IPS-NIHi11 (cell line): ENCODE measurements around the gene PCDHA1.
"Not testable (repeated sequence)": the region's sequence is repeated elsewhere in the genome, so short reads cannot be mapped to it uniquely, and the experiment has no call there.

Source experiments
- DNase-seq: peaks from one replicate; pipeline ENCODE4 v3.0.0; 2012; ENCODE audit warnings: mixed read lengths, low spot score

PCDHA1 gene

DNA sequence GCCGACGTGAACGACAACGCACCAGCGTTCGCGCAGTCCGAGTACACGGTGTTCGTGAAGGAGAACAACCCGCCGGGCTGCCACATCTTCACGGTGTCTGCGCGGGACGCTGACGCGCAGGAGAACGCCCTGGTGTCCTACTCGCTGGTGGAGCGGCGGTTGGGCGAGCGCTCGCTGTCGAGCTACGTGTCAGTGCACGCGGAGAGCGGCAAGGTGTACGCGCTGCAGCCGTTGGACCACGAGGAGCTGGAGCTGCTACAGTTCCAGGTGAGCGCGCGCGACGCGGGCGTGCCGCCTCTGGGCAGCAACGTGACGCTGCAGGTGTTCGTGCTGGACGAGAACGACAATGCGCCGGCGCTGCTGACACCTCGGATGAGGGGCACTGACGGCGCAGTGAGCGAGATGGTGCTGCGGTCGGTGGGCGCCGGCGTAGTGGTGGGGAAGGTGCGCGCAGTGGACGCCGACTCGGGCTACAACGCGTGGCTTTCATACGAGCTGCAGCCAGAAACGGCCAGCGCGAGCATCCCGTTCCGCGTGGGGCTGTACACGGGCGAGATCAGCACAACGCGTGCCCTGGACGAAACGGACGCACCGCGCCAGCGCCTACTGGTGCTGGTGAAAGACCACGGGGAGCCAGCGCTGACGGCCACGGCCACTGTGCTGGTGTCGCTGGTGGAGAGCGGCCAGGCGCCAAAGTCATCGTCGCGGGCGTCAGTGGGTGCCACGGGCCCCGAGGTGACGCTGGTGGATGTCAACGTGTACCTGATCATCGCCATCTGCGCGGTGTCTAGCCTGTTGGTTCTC lies 64.1 kb downstream of the PCDHA1 start:
- not testable (repeated sequence) for DNase-seq

DNA sequence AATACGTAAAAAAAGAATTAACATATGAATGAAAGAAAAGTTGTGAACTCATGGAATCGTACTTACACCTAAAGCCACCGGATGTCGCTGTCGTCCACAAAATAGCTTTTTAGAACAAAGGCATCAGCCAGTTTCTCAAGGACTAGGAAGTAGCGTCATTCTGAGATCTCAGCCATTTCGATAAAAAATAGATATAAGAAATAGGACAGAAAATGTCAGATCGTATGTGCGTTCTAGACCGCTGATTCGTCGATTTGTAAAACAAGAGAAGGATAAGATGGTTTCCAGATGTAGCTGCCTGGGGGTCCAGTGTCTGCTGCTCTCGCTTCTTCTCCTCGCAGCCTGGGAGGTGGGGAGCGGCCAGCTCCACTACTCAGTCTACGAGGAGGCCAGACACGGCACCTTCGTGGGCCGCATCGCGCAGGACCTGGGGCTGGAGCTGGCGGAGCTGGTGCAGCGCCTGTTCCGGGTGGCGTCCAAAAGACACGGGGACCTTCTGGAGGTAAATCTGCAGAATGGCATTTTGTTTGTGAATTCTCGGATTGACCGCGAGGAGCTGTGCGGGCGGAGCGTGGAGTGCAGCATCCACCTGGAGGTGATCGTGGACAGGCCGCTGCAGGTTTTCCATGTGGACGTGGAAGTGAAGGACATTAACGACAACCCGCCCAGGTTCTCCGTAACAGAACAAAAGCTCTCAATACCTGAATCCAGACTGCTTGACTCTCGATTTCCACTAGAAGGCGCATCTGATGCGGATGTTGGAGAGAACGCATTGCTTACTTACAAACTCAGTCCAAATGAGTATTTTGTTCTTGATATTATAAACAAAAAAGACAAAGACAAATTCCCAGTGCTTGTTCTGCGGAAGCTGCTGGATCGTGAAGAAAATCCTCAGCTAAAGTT lies 70.1 kb downstream of the PCDHA1 start, which contains the start of gene PCDHA10:
Gene PCDHA10 (plus strand): TSS at position 126 of the 903 bp plus-strand sequence. CDS start 152 bp downstream, at position 278.
- peak; percentile 55 for DNase-seq

DNA sequence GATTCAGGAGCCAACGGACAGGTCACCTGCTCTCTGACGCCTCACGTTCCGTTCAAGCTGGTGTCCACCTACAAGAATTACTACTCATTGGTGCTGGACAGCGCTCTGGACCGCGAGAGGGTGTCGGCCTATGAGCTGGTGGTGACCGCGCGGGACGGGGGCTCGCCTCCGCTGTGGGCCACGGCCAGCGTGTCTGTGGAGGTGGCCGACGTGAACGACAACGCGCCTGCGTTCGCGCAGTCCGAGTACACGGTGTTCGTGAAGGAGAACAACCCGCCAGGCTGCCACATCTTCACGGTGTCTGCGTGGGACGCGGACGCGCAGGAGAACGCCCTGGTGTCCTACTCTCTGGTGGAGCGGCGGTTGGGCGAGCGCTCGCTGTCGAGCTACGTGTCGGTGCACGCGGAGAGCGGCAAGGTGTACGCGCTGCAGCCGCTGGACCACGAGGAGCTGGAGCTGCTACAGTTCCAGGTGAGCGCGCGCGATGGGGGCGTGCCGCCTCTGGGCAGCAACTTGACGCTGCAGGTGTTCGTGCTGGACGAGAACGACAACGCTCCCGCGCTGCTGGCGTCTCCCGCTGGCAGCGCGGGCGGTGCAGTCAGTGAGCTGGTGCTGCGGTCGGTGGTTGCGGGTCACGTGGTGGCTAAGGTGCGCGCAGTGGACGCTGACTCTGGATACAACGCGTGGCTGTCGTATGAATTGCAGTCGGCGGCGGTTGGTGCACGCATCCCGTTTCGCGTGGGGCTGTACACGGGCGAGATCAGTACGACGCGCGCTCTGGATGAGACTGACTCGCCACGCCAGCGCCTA lies 71.4 kb downstream of the PCDHA1 start:
- DNase-seq: no peak

DNA sequence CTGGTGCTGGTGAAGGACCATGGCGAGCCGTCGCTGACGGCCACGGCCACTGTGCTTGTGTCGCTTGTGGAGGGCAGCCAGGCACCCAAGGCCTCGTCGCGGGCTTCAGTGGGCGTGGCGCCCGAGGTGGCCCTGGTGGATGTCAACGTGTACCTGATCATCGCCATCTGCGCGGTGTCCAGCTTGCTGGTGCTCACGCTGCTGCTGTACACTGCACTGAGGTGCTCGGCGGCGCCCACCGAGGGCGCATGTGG lies 72.0 kb downstream of the PCDHA1 start:
- DNase-seq: no peak

DNA sequence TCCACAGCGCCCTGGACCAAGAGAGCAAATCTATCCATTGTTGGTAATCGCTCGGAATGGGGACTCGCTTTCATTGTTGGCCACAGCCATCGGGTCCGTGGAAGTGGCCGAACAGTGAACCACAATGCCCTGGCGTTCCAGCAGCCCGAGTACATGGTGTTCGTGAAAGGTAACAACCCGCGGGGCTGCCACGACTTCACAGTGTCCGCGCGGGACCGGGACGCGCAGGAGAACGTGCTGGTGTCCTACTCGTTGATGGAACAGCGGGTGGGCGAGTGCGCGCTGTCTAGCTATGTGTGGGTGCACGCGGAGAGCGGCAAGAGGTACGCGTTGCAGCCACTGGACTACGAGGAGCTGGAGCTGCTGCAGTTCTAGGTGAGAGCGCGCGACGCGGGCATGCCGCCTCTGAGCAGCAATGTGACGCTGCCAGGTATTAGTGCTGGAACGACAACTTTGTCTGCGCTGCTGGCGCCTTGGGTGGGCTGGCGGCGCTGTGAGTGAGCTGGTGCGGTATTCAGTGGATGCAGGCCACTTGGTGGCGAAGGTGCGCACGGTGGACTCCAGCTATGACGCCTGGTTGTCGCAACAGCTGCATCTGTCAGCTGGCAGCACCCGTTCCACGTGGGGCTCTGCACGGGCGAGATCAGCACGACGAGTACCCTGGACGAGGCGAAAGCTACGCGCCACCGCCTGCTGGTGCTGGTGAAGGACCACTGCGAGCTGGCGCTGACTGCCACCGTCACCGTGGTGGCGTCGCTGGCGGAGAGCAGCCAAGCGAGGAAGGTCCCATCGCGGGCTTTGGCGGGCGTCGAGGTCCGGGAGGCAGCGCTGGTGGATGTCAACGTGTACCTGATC lies 76.7 kb downstream of the PCDHA1 start:
- DNase-seq: no peak

DNA sequence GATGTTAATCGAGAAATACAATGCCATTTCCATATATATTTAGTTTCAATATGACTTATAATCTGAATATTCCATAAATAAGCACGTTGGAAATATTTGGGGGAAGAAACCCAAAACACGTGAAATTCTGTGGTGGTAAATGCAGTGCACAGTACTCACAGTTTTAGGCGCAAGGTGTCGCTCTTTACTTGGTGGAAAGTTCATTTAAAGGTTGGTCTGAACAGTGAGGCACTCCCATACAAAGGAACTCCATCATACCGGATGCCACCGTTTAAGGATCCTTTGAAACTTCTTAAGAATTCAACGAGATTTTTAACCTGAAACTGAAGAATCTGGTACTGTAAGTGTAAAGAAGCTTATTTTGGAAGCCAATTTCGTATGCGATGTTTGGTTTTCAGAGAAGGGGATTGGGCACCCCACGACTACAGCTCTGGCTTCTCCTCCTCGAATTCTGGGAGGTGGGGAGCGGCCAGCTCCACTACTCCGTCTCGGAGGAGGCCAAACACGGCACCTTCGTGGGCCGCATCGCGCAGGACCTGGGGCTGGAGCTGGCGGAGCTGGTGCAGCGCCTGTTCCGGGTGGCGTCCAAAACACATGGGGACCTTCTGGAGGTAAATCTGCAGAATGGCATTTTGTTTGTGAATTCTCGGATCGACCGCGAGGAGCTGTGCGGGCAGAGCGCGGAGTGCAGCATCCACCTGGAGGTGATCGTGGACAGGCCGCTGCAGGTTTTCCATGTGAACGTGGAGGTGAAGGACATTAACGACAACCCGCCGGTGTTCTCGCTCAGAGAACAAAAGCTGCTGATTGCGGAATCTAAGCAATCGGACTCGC lies 83.0 kb downstream of the PCDHA1 start, which contains the start of gene PCDHA11:
Gene PCDHA11 (plus strand): TSS at position 237 of the 834 bp plus-strand sequence. CDS start 147 bp downstream, at position 384.
- DNase-seq: peak; percentile 41

DNA sequence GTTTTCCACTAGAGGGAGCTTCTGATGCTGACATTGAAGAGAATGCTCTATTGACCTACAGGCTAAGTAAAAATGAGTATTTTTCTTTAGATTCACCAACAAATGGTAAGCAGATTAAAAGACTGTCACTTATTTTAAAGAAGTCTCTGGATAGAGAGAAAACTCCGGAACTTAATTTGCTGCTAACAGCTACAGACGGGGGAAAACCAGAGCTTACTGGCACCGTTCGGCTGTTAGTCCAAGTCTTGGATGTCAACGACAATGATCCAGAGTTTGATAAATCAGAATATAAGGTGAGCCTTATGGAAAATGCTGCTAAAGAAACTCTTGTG lies 83.6 kb downstream of the PCDHA1 start:
- DNase-seq: no peak

DNA sequence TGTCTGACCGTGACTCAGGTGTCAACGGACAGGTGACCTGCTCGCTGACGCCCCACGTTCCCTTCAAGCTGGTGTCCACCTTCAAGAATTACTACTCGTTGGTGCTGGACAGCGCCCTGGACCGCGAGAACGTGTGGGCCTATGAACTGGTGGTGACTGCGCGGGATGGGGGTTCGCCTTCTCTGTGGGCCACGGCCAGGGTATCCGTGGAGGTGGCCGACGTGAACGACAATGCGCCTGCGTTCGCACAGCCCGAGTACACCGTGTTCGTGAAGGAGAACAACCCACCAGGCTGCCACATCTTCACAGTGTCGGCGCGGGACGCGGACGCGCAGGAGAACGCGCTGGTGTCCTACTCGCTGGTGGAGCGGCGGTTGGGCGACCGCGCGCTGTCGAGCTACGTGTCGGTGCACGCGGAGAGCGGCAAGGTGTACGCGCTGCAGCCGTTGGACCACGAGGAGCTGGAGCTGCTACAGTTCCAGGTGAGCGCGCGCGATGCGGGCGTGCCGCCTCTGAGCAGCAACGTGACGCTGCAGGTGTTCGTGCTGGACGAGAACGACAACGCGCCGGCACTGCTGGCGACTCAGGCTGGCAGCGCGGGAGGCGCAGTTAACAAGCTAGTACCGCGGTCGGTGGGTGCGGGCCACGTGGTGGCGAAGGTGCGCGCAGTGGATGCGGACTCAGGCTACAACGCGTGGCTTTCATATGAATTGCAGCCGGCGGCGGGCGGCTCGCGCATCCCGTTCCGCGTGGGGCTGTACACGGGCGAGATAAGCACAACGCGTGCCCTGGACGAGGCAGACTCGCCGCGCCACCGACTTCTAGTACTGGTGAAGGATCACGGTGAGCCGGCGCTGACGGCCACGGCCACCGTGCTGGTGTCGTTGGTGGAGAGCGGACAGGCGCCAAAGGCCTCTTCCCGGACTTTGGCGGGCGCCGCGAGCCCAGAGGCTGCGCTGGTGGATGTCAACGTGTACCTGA lies 84.6 kb downstream of the PCDHA1 start:
- DNase-seq: no peak

DNA sequence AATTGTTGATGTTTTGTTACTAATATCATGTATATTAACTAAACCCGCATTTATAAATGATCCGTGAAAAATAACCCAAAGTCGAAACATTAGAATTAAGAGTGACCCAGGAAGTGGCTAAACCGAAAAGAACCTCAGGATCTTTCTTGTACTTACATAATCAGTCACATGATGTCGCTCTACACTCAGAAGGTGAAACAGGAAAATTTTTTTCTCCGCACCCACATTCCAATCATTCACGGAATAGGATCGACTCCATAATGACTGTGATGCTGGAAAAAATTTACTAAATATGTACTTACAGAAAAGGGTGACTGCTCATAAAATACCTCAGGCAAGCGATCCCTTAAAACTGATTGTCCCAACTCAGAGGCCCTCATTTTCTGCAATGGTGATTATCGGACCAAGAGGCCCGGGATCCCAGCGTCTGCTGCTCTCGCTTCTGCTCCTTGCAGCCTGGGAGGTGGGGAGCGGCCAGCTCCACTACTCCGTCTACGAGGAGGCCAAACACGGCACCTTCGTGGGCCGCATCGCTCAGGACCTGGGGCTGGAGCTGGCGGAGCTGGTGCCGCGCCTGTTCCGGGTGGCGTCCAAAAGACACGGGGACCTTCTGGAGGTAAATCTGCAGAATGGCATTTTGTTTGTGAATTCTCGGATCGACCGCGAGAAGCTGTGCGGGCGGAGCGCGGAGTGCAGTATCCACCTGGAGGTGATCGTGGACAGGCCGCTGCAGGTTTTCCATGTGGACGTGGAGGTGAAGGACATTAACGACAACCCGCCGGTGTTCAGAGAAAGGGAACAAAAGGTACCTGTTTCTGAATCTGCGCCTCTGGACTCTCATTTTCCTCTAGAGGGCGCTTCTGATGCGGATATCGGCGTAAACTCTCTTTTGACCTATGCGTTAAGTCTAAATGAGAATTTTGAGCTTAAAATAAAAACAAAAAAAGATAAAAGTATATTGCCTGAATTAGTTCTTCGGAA lies 89.4 kb downstream of the PCDHA1 start, which contains the start of gene PCDHA12:
Gene PCDHA12 (plus strand): TSS at position 224 of the 981 bp plus-strand sequence. CDS start 165 bp downstream, at position 389.
- DNase-seq: peak; percentile 58

DNA sequence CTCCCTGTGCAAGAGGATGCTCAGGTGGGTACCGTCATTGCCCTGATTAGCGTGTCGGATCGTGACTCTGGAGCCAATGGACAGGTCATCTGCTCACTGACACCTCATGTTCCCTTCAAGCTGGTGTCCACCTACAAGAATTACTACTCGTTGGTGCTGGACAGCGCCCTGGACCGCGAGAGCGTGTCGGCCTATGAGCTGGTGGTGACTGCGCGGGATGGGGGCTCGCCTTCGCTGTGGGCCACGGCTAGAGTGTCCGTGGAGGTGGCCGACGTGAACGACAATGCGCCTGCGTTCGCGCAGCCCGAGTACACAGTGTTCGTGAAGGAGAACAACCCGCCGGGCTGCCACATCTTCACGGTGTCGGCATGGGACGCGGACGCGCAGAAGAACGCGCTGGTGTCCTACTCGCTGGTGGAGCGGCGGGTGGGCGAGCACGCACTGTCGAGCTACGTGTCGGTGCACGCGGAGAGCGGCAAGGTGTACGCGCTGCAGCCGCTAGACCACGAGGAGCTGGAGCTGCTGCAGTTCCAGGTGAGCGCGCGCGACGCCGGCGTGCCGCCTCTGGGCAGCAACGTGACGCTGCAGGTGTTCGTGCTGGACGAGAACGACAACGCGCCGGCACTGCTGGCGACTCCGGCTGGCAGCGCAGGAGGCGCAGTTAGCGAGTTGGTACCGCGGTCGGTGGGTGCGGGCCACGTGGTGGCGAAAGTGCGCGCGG lies 90.8 kb downstream of the PCDHA1 start:
- DNase-seq: not testable (repeated sequence)

DNA sequence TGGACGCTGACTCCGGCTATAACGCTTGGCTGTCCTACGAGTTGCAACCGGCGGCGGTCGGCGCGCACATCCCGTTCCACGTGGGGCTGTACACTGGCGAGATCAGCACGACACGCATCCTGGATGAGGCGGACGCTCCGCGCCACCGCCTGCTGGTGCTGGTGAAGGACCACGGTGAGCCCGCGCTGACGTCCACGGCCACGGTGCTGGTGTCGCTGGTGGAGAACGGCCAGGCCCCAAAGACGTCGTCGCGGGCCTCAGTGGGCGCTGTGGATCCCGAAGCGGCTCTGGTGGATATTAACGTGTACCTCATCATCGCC lies 91.3 kb downstream of the PCDHA1 start:
- DNase-seq: no peak

DNA sequence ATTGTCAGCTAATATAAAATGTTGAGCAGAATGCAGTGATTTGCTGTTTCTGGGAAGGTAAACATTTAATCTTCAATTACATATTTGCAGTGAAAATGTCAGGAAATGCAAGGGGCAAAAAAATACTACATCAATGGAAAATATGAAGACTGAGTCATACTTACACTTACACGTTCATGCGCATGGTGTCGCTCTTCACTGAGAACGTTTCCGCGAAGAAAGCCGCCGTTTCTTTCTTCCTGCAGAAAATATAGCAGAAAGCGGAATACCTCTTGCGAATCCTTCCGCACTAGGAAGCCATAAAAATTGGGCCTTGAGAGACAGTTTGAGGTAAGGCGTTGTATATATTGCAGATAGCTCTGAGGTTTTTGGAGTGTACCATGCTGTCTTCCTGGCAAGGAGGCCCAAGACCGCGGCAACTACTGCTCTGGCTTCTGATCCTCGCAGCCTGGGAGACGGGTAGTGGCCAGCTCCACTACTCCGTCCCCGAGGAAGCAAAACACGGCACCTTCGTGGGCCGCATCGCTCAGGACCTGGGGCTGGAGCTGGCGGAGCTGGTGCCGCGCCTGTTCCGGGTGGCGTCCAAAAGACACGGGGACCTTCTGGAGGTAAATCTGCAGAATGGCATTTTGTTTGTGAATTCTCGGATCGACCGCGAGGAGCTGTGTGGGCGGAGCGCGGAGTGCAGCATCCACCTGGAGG lies 96.1 kb downstream of the PCDHA1 start, which contains the start of gene PCDHA13:
Gene PCDHA13 (plus strand): TSS at position 236 of the 702 bp plus-strand sequence. CDS start 145 bp downstream, at position 381.
- no peak for DNase-seq

DNA sequence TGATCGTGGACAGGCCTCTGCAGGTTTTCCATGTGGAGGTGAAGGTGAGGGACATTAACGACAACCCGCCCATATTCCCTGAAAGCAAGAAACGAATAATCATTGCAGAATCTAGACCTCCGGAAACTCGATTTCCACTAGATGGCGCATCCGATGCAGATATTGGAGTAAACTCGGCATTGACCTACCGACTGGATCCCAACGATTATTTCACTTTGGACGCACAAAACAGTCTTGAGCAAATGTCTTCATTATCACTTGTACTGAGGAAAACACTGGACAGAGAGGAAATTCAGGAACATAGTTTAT lies 96.6 kb downstream of the PCDHA1 start:
- DNase-seq: peak; percentile 58

DNA sequence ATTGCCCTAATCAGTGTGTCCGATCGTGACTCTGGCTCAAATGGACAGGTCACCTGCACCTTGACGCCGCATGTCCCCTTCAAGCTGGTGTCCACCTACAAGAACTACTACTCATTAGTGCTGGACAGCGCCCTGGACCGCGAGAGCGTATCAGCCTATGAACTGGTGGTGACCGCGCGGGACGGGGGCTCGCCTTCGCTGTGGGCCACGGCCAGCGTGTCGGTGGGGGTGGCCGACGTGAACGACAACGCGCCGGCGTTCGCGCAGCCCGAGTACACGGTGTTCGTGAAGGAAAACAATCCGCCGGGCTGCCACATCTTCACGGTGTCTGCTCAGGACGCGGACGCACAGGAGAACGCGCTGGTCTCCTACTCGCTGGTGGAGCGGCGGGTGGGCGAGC lies 97.4 kb downstream of the PCDHA1 start:
- DNase-seq: no peak

DNA sequence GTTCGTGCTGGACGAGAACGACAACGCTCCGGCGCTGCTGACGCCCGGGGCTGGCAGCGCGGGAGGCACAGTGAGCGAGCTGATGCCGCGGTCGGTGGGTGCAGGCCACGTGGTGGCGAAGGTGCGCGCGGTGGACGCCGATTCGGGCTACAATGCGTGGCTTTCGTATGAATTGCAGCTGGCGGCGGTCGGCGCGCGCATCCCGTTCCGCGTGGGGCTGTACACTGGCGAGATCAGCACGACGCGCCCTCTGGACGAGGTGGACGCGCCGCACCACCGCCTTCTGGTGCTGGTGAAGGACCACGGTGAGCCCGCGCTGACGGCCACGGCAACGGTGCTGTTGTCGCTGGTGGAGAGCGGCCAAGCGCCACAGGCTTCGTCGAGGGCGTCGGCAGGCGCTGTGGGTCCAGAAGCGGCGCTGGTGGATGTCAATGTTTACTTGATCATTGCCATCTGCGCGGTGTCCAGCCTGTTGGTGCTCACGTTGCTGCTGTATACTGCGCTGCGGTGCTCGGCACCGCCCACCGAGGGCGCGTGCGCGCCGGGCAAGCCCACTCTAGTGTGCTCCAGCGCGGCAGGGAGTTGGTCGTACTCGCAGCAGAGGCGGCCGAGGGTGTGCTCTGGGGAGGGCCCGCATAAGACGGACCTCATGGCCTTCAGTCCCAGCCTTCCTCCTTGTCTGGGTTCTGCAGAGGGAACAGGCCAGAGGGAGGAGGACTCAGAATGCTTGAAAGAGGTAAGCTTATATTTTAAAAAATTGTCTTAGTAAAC lies 98.2 kb downstream of the PCDHA1 start:
- DNase-seq: no peak

DNA sequence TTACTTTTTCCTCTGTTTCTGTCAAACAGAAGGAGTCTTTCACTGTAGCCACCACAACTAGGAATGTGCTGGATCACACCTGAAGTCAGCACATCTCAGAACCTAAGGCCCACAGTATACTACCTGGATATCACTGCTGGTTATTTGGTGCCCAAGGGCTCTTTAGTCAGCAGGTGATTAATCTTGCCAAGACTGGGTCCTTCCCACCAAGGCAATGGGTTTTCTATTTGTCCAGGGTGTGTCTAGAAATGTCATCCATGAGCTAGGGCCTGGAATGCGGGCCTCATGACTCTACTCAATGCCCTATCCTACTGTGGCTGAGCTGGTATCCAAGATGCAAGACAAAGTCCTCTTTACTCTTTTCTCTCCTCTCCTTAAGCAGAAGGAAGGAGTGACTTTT lies 130.4 kb downstream of the PCDHA1 start:
- no peak for DNase-seq
